Measurements from ENCODE around the gene AJAP1.

The AJAP1 gene

GRCh38 chr1:4771721-4772120, 117.3 kb downstream of the AJAP1 start:
- DNase-seq (ENCODE audit: low read depth in 2 of 2): no peak

- no peak for DNase-seq (ENCODE audit: low read depth in 2 of 2)
These were observed 118.0 kb downstream of the AJAP1 start for GRCh38 chr1:4772294-4773010.

GRCh38 chr1:4773226-4773625, 118.8 kb downstream of the AJAP1 start:
- no peak for DNase-seq (ENCODE audit: low read depth in 2 of 2)

- no peak for DNase-seq (ENCODE audit: low read depth in 2 of 2)
These were observed 121.1 kb downstream of the AJAP1 start for GRCh38 chr1:4775506-4775905.

DNA sequence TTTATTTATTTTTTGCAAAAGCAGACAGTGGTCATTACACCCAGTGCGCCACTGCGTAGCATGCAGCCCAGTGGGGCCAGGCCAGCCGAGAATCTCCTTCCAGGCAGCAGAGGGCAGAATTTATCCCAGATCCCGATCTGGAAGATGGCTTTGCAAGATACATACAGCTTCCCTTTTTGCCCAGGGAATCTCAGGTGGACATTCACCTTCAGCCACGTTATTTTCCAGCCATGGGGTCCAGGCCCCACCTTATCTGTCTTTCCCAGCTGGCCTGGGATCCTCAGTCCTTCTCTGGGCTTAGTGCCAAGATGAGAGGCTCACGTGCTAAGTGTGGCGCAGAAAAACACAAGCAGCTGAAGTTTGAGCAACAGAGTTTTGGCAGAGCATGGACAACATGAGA, 123.6 kb downstream of the AJAP1 start:
- no peak for DNase-seq (ENCODE audit: low read depth in 2 of 2)

DNA sequence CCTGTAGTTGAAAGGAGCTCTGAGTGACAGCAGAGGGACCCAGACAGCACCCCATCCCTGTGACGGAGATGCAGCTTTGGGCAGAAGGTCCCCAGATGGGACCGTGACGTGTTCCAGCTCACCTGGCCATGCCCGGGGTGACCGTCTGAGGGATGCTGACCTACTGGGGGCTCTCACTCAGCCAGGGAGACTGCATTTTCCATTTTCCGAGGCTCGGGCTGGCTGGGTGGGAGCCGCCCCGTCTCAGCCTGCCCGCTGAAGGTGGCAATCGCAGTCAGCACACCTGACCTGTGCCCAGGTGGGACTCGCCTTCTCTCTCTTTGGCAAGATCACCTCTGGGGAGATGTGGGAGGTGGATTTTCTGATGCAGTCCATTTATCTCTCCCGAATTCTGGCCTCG, 127.2 kb downstream of the AJAP1 start:
- DNase-seq (ENCODE audit: low read depth in 2 of 2): no peak

- no peak for DNase-seq (ENCODE audit: low read depth in 2 of 2)
These were observed 130.4 kb downstream of the AJAP1 start for GRCh38 chr1:4784761-4785160.

DNA sequence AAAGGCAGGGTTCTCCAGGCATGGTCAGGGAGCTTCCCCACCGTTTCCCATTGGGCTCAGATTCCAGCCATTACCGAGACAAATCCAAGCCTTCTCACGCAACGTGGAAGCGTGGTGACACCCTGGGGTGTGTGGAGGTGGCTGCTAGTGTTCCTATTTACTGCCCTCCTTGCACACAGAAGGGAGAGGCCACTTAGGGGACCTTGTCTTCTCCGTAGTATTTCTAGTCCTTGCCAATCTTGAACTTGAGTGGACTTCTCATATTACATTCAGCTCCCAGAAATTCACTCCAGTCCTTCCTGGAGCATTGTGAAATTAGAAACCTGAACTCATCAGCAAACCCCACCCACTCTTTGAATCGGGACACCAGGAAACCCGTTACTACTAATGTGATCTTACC, 131.6 kb downstream of the AJAP1 start:
- no peak for DNase-seq (ENCODE audit: low read depth in 2 of 2)

GRCh38 chr1:4787551-4787950, 133.1 kb downstream of the AJAP1 start:
- no peak for DNase-seq (ENCODE audit: low read depth in 2 of 2)

- no peak for DNase-seq (ENCODE audit: low read depth in 2 of 2)
These were observed 138.2 kb downstream of the AJAP1 start for GRCh38 chr1:4792565-4792964.

GRCh38 chr1:4794020-4794780, 139.8 kb downstream of the AJAP1 start:
- DNase-seq (ENCODE audit: low read depth in 2 of 2): no peak

DNA sequence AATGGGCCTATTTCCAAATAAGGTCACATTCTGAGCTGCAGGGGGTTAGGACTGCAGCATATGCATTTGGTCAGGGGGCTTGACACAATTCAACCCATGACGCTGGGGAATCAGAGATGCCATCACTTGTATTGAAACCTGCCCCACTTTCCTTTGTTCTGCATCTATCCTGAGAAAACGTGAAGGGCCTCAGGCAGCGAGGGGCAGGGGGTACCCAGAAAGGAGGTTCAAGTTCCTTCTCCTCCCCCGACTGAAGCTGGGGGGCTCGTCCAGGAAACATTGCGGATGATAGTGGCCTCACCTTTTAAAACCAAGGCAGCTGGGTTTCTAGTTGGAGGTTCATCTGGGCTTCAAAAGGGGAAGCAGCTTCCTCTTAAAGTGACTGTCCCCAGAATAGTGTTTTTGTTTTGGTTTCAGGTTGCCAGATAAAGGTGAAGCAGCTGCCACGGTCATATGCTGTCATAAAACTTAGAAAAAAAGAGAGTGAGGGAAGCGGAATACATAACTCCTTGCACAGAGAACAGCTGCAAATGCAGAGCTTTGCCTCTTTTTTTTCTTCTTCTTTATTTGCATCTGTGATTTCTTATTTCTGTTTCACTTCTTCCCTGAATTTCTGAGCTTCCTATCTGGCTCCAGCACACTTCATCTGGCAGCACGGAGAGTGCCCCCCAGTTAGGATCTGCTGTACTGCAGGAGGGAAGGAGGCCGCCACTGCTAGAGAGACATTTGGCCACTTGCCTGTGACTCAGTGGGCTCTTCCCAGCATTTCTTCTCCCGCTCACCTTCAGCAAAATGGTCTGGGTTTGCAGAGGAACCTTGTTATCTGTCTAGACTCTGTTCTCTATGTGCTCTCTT, 142.0 kb downstream of the AJAP1 start:
- DNase-seq (ENCODE audit: low read depth in 2 of 2): no peak

- no peak for DNase-seq (ENCODE audit: low read depth in 2 of 2)
These were observed 142.6 kb downstream of the AJAP1 start for GRCh38 chr1:4797016-4797410.

GRCh38 chr1:4797429-4797828, 143.0 kb downstream of the AJAP1 start:
- no peak for DNase-seq (ENCODE audit: low read depth in 2 of 2)

- DNase-seq (ENCODE audit: low read depth in 2 of 2): no peak
These were observed 146.9 kb downstream of the AJAP1 start for GRCh38 chr1:4801192-4801924.

GRCh38 chr1:4802024-4802423, 147.6 kb downstream of the AJAP1 start:
- no peak for DNase-seq (ENCODE audit: low read depth in 2 of 2)

GRCh38 chr1:4803335-4803734, 148.9 kb downstream of the AJAP1 start:
- no peak for DNase-seq (ENCODE audit: low read depth in 2 of 2)

DNA sequence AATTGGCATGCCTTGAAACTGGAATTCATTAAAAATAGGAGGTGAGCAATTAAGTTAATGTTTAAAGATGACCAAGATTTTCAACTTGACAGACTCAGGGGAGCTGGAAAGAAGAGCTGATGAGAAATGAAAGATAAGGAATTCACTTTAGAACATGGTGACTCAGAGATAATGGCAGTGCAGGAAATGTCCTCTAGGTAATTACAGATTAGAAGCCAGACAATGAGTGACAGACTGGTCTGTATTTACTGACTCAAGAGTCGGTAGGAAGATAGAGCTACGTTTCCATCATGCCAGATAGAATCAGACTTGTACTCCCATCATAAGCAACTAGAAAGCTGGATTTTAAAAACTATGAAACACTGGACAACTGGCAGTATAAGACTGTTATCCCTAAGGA, 151.6 kb downstream of the AJAP1 start:
- DNase-seq (ENCODE audit: low read depth in 2 of 2): no peak

GRCh38 chr1:4820543-4820942, 166.1 kb downstream of the AJAP1 start:
- DNase-seq (ENCODE audit: low read depth in 2 of 2): no peak

DNA sequence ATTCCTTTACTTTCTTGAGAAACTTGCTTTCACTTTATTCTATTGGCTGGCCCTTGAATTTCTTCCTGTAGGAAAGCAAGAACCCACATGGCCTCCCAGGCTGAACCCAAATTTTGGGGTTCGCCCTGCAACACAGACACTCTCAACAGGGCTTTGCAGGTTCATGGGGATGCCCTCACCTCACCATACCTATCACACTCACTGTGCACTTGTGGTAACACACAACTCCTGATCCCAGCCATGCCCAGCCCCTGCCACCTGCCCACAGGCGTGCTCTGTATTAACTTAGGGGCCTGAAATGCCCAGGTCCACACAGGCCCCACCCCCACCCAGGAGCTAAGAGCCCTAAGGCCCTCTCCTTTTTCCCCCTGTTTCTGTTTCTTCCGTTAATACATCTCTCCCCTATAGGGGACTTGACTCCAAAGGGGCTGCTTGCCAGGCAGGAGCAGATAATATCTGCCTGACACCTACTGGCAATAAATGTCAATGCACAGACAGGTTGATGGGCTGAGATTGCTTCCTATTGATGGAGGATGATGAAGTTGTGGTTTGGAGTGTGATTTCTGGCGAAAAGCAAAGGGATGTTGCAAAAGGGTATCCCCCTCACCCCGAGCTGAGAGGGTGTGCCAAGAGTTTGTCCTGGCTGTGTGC, 171.5 kb downstream of the AJAP1 start:
- no peak for DNase-seq (ENCODE audit: low read depth in 2 of 2)

GRCh38 chr1:4830707-4831106, 176.3 kb downstream of the AJAP1 start:
- no peak for DNase-seq (ENCODE audit: low read depth in 2 of 2)
